A549 (cell line): ENCODE data around the gene CACNA1E.

Experiments
- BCL3 ChIP-seq: fragments of >200 bp; sonication (Bioruptor Twin); formaldehyde crosslinking; IDR thresholded peaks from 3 replicates; pipeline ENCODE4 v1.6.1; 2016
- CBX2 ChIP-seq: fragments of 200-600 bp; sonication (generic); IDR thresholded peaks from 2 replicates; pipeline ENCODE4 v1.6.1; 2016; ENCODE audit warnings: low read depth, mild to moderate bottlenecking, borderline replicate concordance
- EHMT2 ChIP-seq: fragments of 200-600 bp; sonication (generic); IDR thresholded peaks from 2 replicates; pipeline ENCODE4 v1.6.1; 2016; ENCODE audit warnings: antibody characterized with exemption, low read depth, mild to moderate bottlenecking, moderate library complexity
- EP300 ChIP-seq, 2 experiments: fragments of >200 bp; sonication (Bioruptor Twin); formaldehyde crosslinking; IDR thresholded peaks; 2 replicates in 1 of 2; 3 replicates in 1 of 2; pipeline ENCODE4 v1.6.1; 2016 to 2017
- FOSL2 ChIP-seq, 2 experiments: fragments of 450-650 bp in 1 of 2; fragments of >200 bp in 1 of 2; sonication (Bioruptor Twin) in 1 of 2; formaldehyde crosslinking; IDR thresholded peaks; 2 replicates each; pipeline versions ENCODE4 v1.5.0 to v1.6.1; 2016 to 2020; ENCODE audit warnings: mild to moderate bottlenecking in 1 of 2, moderate library complexity in 1 of 2
- HOXA7 ChIP-seq: fragments of 250-450 bp; sonication (Bioruptor Pico); IDR thresholded peaks from 2 replicates; pipeline ENCODE4 v1.5.0; 2020; ENCODE audit warnings: mild to moderate bottlenecking, moderate library complexity
- MAX ChIP-seq: IDR thresholded peaks from 2 replicates; pipeline ENCODE4 v1.6.1; 2012
- MAZ ChIP-seq: fragments of 150-350 bp; IDR thresholded peaks from 2 replicates; pipeline ENCODE4 v1.6.1; 2014; ENCODE audit warnings: antibody characterized with exemption, low read depth, low read length, borderline replicate concordance
- POLR2A ChIP-seq: IDR thresholded peaks from 2 replicates; pipeline ENCODE4 v1.6.1; 2012; ENCODE audit warnings: mild to moderate bottlenecking, low read length
- SMC3 ChIP-seq: fragments of >200 bp; sonication (Bioruptor Twin); formaldehyde crosslinking; IDR thresholded peaks from 3 replicates; pipeline ENCODE4 v1.6.1; 2018; ENCODE audit warnings: inconsistent platforms
- TF ChIP-seq, protein P1 (sequence below): fragments of 150-350 bp; IDR thresholded peaks from 2 replicates; pipeline ENCODE4 v1.6.1; 2014; ENCODE audit warnings: low read depth, mild to moderate bottlenecking, low read length
- TF ChIP-seq, protein P2 (sequence below): fragments of 200-600 bp; sonication (generic); IDR thresholded peaks from 2 replicates; pipeline ENCODE4 v1.6.1; 2016; ENCODE audit warnings: antibody characterized with exemption, mild to moderate bottlenecking, moderate library complexity
- TF ChIP-seq, protein P3 (sequence below): fragments of >200 bp; sonication (Bioruptor Twin); formaldehyde crosslinking; IDR thresholded peaks from 3 replicates; pipeline ENCODE4 v1.5.1; 2016
- TF ChIP-seq, protein P4 (sequence below): IDR thresholded peaks from 2 replicates; pipeline ENCODE4 v1.6.1; 2012; ENCODE audit warnings: low read depth, borderline replicate concordance

DNA sequence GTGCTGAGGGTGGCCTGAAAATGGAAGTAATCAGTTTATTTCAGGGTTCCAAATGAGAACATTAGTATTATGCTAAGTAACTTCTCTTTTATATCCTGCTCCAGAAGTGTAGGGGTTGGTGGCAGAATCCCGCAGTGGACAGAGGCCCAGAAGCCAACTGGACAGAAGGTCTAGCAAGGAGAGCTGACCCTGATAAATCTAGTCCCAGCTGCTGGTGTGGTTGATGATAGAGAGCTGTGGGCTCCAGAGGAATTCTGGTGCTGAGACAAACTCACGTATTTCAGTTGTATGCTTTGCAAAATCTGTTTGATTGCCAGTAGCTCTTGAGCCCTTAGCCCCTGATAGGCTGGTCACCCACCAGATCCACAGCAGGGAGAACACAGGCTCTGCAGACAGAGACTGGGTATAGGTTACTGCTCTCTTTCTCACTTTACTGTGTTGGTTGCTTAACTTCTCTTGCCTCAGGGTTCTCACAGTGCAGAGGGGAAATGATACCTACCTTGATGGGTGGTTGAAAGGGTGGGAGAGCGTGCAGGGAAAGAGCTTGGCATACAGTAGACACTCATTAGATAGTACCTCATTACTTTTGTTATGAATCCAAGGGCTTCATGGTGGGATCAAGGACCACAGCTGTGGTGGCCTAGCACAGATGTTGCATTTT is 29.6 kb upstream of the CACNA1E start:
- TF ChIP-seq EP300 (IDR thresholded peaks at IDR 0.05) = no peak
- TF ChIP-seq, protein P1, sequence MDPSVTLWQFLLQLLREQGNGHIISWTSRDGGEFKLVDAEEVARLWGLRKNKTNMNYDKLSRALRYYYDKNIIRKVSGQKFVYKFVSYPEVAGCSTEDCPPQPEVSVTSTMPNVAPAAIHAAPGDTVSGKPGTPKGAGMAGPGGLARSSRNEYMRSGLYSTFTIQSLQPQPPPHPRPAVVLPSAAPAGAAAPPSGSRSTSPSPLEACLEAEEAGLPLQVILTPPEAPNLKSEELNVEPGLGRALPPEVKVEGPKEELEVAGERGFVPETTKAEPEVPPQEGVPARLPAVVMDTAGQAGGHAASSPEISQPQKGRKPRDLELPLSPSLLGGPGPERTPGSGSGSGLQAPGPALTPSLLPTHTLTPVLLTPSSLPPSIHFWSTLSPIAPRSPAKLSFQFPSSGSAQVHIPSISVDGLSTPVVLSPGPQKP = no peak
- no peak for TF ChIP-seq CBX2
- TF ChIP-seq BCL3 = no peak
- TF ChIP-seq, protein P2, sequence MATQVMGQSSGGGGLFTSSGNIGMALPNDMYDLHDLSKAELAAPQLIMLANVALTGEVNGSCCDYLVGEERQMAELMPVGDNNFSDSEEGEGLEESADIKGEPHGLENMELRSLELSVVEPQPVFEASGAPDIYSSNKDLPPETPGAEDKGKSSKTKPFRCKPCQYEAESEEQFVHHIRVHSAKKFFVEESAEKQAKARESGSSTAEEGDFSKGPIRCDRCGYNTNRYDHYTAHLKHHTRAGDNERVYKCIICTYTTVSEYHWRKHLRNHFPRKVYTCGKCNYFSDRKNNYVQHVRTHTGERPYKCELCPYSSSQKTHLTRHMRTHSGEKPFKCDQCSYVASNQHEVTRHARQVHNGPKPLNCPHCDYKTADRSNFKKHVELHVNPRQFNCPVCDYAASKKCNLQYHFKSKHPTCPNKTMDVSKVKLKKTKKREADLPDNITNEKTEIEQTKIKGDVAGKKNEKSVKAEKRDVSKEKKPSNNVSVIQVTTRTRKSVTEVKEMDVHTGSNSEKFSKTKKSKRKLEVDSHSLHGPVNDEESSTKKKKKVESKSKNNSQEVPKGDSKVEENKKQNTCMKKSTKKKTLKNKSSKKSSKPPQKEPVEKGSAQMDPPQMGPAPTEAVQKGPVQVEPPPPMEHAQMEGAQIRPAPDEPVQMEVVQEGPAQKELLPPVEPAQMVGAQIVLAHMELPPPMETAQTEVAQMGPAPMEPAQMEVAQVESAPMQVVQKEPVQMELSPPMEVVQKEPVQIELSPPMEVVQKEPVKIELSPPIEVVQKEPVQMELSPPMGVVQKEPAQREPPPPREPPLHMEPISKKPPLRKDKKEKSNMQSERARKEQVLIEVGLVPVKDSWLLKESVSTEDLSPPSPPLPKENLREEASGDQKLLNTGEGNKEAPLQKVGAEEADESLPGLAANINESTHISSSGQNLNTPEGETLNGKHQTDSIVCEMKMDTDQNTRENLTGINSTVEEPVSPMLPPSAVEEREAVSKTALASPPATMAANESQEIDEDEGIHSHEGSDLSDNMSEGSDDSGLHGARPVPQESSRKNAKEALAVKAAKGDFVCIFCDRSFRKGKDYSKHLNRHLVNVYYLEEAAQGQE = no peak
- TF ChIP-seq, protein P3, sequence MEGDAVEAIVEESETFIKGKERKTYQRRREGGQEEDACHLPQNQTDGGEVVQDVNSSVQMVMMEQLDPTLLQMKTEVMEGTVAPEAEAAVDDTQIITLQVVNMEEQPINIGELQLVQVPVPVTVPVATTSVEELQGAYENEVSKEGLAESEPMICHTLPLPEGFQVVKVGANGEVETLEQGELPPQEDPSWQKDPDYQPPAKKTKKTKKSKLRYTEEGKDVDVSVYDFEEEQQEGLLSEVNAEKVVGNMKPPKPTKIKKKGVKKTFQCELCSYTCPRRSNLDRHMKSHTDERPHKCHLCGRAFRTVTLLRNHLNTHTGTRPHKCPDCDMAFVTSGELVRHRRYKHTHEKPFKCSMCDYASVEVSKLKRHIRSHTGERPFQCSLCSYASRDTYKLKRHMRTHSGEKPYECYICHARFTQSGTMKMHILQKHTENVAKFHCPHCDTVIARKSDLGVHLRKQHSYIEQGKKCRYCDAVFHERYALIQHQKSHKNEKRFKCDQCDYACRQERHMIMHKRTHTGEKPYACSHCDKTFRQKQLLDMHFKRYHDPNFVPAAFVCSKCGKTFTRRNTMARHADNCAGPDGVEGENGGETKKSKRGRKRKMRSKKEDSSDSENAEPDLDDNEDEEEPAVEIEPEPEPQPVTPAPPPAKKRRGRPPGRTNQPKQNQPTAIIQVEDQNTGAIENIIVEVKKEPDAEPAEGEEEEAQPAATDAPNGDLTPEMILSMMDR = no peak
- no peak for TF ChIP-seq MAX
- TF ChIP-seq EHMT2 = no peak
- TF ChIP-seq POLR2A = no peak
- no peak for TF ChIP-seq FOSL2 (IDR thresholded peaks at IDR 0.05)
- no peak for TF ChIP-seq FOSL2 (CRISPR knock-in tag; IDR thresholded peaks at IDR 0.05)
- TF ChIP-seq, protein P4, sequence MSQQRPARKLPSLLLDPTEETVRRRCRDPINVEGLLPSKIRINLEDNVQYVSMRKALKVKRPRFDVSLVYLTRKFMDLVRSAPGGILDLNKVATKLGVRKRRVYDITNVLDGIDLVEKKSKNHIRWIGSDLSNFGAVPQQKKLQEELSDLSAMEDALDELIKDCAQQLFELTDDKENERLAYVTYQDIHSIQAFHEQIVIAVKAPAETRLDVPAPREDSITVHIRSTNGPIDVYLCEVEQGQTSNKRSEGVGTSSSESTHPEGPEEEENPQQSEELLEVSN = no peak
- no peak for TF ChIP-seq MAZ
- TF ChIP-seq HOXA7 (CRISPR knock-in tag) = no peak
- no peak for TF ChIP-seq SMC3
